ENCODE measurements around the gene FGGY. TPM values are rescaled to one million over a fixed set of nuclear protein-coding genes. Genes with fewer than 3 reads are reported as not detected.
A peak's percentile ranks its signal among the peaks of the same experiment; 100 is the strongest.

Gene FGGY
- total and polyA plus RNA-seq, 2 donors (not counting 1 experiment from before 2014, with no cell fraction given): 6.1 to 38.5 TPM

GRCh38 chr1:59757197-59757747 is 460.4 kb downstream of the FGGY start:
- POLR2A ChIA-PET: no interaction called here
- H3K27me3 Mint-ChIP-seq: no peaks in the 10 kb centered on the region
- no peak for DNase-seq
- H2AFZ ChIP-seq (ENCODE audit: insufficient read depth, low read depth, low read length, poor library complexity, severe bottlenecking): no peak overlapping the region
- intact Hi-C loops (cut with micrococcal nuclease): loop anchor here (5.0 kb wide), 1 partner anchor 610 kb away; no protein-coding TSS in a partner anchor
- no peak for ATAC-seq (ENCODE audit: low read depth)
- no peaks in the 10 kb centered on the region for H3K79me2 ChIP-seq (ENCODE audit: control insufficient read depth, insufficient read depth, low read length)
- no peak overlapping the region for H3K4me2 ChIP-seq (replicated peaks; ENCODE audit: low read depth, low read length, poor library complexity, severe bottlenecking)
- H4K20me1 ChIP-seq (ENCODE audit: control insufficient read depth, insufficient read depth, low read length, poor library complexity, severe bottlenecking): no peaks in the 10 kb centered on the region
- peaks cover 0 to 7% of the 10 kb centered on the region in 2 donors for H3K4me1 ChIP-seq (ENCODE audit: control insufficient read depth in 2 of 2, insufficient read depth in 2 of 2, low read length in 2 of 2)
- H3K4me3 ChIP-seq (ENCODE audit: control extremely low read depth in 1 of 5, extremely low read depth in 1 of 5, insufficient read depth in 1 of 5, low read depth in 2 of 5, low read length in 4 of 5): no peak overlapping the region
- H3K9me3 ChIP-seq (ENCODE audit: control extremely low read depth in 1 of 3, control insufficient read depth in 2 of 3, insufficient read depth in 1 of 3, low read length in 2 of 3): no peaks in the 10 kb centered on the region
- H3K27me3 ChIP-seq (replicated peaks in 1 of 4; ENCODE audit: control extremely low read depth in 1 of 4, control insufficient read depth in 3 of 4, insufficient read depth in 4 of 4, low read length in 3 of 4): no peaks in the 10 kb centered on the region
- H3K9ac ChIP-seq (ENCODE audit: low read length): no peak overlapping the region
- no peak overlapping the region for H3K27ac Mint-ChIP-seq
- H3K36me3 ChIP-seq (replicated peaks in 1 of 2; ENCODE audit: control extremely low read depth in 1 of 2, control insufficient read depth in 1 of 2, extremely low read depth in 1 of 2, insufficient read depth in 2 of 2, low read length in 1 of 2): no peaks in the 10 kb centered on the region
- no peak for TF ChIP-seq EZH2 (IDR thresholded peaks at IDR 0.05; ENCODE audit: borderline replicate concordance, insufficient read depth, low read depth, low read length, poor library complexity, severe bottlenecking)
- TF ChIP-seq CTCF (IDR thresholded peaks at IDR 0.05): no peak
- no peaks in the 10 kb centered on the region for H3K9me3 Mint-ChIP-seq (ENCODE audit: insufficient read depth)
- H3K4me1 Mint-ChIP-seq: peaks cover 6% of the 10 kb centered on the region
- CTCF ChIA-PET: interaction anchor here (1.4 to 7.4 kb wide), 4 partner anchors 11 to 1017 kb away, joined by 7 to 96 read pairs (median 36); no protein-coding TSS in a partner anchor
- no peak overlapping the region for H3K4me3 Mint-ChIP-seq
- no CpG with 5 or more reads among the region's 4 CpGs for WGBS (ENCODE audit: insufficient coverage)
- no peak overlapping the region for H3K27ac ChIP-seq (ENCODE audit: low read length in 2 of 2)

GRCh38 chr1:59759156-59759925 is 462.4 kb downstream of the FGGY start:
- Histone ChIP-seq H3K9me3 (ENCODE audit: control extremely low read depth in 1 of 3, control insufficient read depth in 2 of 3, insufficient read depth in 1 of 3, low read length in 2 of 3) (no peaks in the 10 kb centered on the region), H3K4me2 (replicated peaks; ENCODE audit: low read depth, low read length, poor library complexity, severe bottlenecking) (peak overlapping the region; percentile 45), H3K9ac (ENCODE audit: low read length) (no peak overlapping the region), H3K4me1 (ENCODE audit: control insufficient read depth in 2 of 2, insufficient read depth in 2 of 2, low read length in 2 of 2) (peaks cover 0 to 7% of the 10 kb centered on the region in 2 donors), H3K4me3 (ENCODE audit: control extremely low read depth in 1 of 5, extremely low read depth in 1 of 5, insufficient read depth in 1 of 5, low read depth in 2 of 5, low read length in 4 of 5) (no peak overlapping the region), H3K36me3 (replicated peaks in 1 of 2; ENCODE audit: control extremely low read depth in 1 of 2, control insufficient read depth in 1 of 2, extremely low read depth in 1 of 2, insufficient read depth in 2 of 2, low read length in 1 of 2) (no peaks in the 10 kb centered on the region), H2AFZ (ENCODE audit: insufficient read depth, low read depth, low read length, poor library complexity, severe bottlenecking) (peak overlapping the region; percentile 39), H3K79me2 (ENCODE audit: control insufficient read depth, insufficient read depth, low read length) (no peaks in the 10 kb centered on the region), H3K27ac (ENCODE audit: low read length in 2 of 2) (no peak overlapping the region), H4K20me1 (ENCODE audit: control insufficient read depth, insufficient read depth, low read length, poor library complexity, severe bottlenecking) (no peaks in the 10 kb centered on the region), H3K27me3 (replicated peaks in 1 of 4; ENCODE audit: control extremely low read depth in 1 of 4, control insufficient read depth in 3 of 4, insufficient read depth in 4 of 4, low read length in 3 of 4) (no peaks in the 10 kb centered on the region)
- DNase-seq: peak; percentile 77
- 9% methylated on average over 7 of the region's 11 CpGs for WGBS (ENCODE audit: insufficient coverage)
- ChIA-PET POLR2A (interaction anchor here (0.6 kb wide), 1 partner anchor 1019 kb away, joined by 6 read pairs; no protein-coding TSS in a partner anchor), CTCF (interaction anchor here (0.6 to 7.4 kb wide), 37 partner anchors 8 to 1713 kb away, joined by 3 to 96 read pairs (median 4); no protein-coding TSS in a partner anchor)
- Mint-ChIP-seq H3K27ac (no peak overlapping the region), H3K4me3 (peak overlapping the region; percentile 40), H3K27me3 (no peaks in the 10 kb centered on the region), H3K9me3 (ENCODE audit: insufficient read depth) (no peaks in the 10 kb centered on the region), H3K4me1 (peaks cover 9% of the 10 kb centered on the region)
- TF ChIP-seq EZH2 (IDR thresholded peaks at IDR 0.05; ENCODE audit: borderline replicate concordance, insufficient read depth, low read depth, low read length, poor library complexity, severe bottlenecking) (no peak), CTCF (IDR thresholded peaks at IDR 0.05) (peak; percentile 94)
- intact Hi-C loops (cut with micrococcal nuclease): loop anchor here (1.0 to 5.0 kb wide), 4 partner anchors 60 to 1107 kb away; no protein-coding TSS in a partner anchor
- peak; percentile 87 for ATAC-seq (ENCODE audit: low read depth)
